GM12878 (cell line): ENCODE data around the gene NECTIN2. TPM values are rescaled to one million over a fixed set of nuclear protein-coding genes. Genes with fewer than 3 reads are reported as not detected.
A peak's percentile ranks its signal among the peaks of the same experiment; 100 is the strongest.

ENCODE experiments used
- ATAC-seq: fragments of 200-7000 bp; cut with Tn5 transposase; 3 replicates; pipeline ENCODE4 v1.9.1; 2020; ENCODE audit warnings: mild to moderate bottlenecking, moderate library complexity
- BruUV-seq: library from RNA; stranded (reverse); fragments of 400-500 nt; replicated peaks from 2 replicates; lab custom pipeline; 2021; lab: Mats Ljungman, UMichigan
- CTCF ChIA-PET: fragments of 300-600 bp; sonication (Branson Sonifier 250); formaldehyde crosslinking; extraction: SDS; loops from one replicate; lab custom pipeline; 2021; ENCODE audit warnings: inconsistent platforms; lab: Yijun Ruan, JAX
- POLR2A ChIA-PET: fragments of 350-600 bp; formaldehyde crosslinking; extraction: SDS; loops from one replicate; lab custom pipeline; 2021; ENCODE audit warnings: inconsistent platforms; lab: Charles Lee
- RAD21 ChIA-PET: fragments of 300-600 bp; sonication (Branson Sonifier 250); formaldehyde crosslinking; loops from one replicate; lab custom pipeline; 2023; ENCODE audit warnings: antibody characterized with exemption; ENCODE audit not compliant: unreplicated experiment; lab: Charles Lee
- SMC1A ChIA-PET: fragments of 300-600 bp; sonication (Branson Sonifier 250); formaldehyde crosslinking; loops from one replicate; lab custom pipeline; 2023; ENCODE audit not compliant: unreplicated experiment, uncharacterized antibody; lab: Charles Lee
- DNase-seq: peaks from one replicate; pipeline ENCODE4 v3.0.0-alpha.2; 2011; ENCODE audit warnings: low read depth, low spot score
- FAIRE-seq: peaks from 3 replicates; lab custom pipeline; 2011; peaks lifted over from hg19 to GRCh38; lab: Jason Lieb, UNC
- H2AFZ ChIP-seq: 2 replicates; pipeline ENCODE4 v1.6.0; 2011; ENCODE audit warnings: low read depth, low read length, control low read depth; ENCODE audit not compliant: control insufficient read depth
- H3K27ac ChIP-seq: 2 replicates; pipeline ENCODE4 v1.5.1; 2011; ENCODE audit warnings: control low read depth; ENCODE audit not compliant: control insufficient read depth, insufficient read depth
- H3K27me3 ChIP-seq, 2 experiments: replicated peaks in 1 of 2; 2 replicates each; pipeline versions ENCODE4 v1.6.0 to v1.6.1; 2011; ENCODE audit warnings: low read length in 1 of 2; ENCODE audit not compliant: control insufficient read depth in 2 of 2, insufficient read depth in 2 of 2
- H3K36me3 ChIP-seq, 2 experiments: 2 replicates each; pipeline ENCODE4 v1.5.1; 2011; ENCODE audit warnings: low read length in 1 of 2; ENCODE audit not compliant: control insufficient read depth in 2 of 2, insufficient read depth in 2 of 2
- H3K4me1 ChIP-seq: 2 replicates; pipeline ENCODE4 v1.6.1; 2011; ENCODE audit warnings: mild to moderate bottlenecking, low read length, moderate library complexity, mixed read lengths; ENCODE audit not compliant: control insufficient read depth, insufficient read depth
- H3K4me2 ChIP-seq: 2 replicates; pipeline ENCODE4 v1.6.0; 2011; ENCODE audit warnings: control low read depth; ENCODE audit not compliant: control insufficient read depth, insufficient read depth
- H3K4me3 ChIP-seq: fragments of 200-600 bp; sonication (generic); 2 replicates; pipeline ENCODE4 v1.5.1; 2016
- H3K79me2 ChIP-seq: 2 replicates; pipeline ENCODE4 v1.6.0; 2011; ENCODE audit warnings: low read length; ENCODE audit not compliant: control insufficient read depth, insufficient read depth
- H3K9ac ChIP-seq: 2 replicates; pipeline ENCODE4 v1.8.0; 2011; ENCODE audit warnings: low read length, control low read depth, mixed read lengths; ENCODE audit not compliant: control insufficient read depth, insufficient read depth
- H3K9me3 ChIP-seq: replicated peaks from 3 replicates; pipeline ENCODE4 v1.5.1; 2011; ENCODE audit warnings: mild to moderate bottlenecking, low read length; ENCODE audit not compliant: control insufficient read depth, insufficient read depth
- H4K20me1 ChIP-seq: 2 replicates; pipeline ENCODE4 v1.6.0; 2011; ENCODE audit not compliant: control insufficient read depth, insufficient read depth
- BCL11A ChIP-seq: IDR thresholded peaks from 2 replicates; pipeline ENCODE4 v1.6.1; 2011; ENCODE audit warnings: low read depth, low read length
- BRCA1 ChIP-seq: IDR thresholded peaks from 2 replicates; pipeline ENCODE4 v1.6.1; 2011; ENCODE audit warnings: low read depth, low read length, improper control_type of control experiment
- DPF2 ChIP-seq: fragments of 450-650 bp; IDR thresholded peaks from 2 replicates; pipeline ENCODE4 v1.6.1; 2017; ENCODE audit warnings: mild to moderate bottlenecking
- E4F1 ChIP-seq: fragments of 450-650 bp; IDR thresholded peaks from 2 replicates; pipeline ENCODE4 v1.6.1; 2018; ENCODE audit warnings: borderline replicate concordance, mild to moderate bottlenecking; ENCODE audit not compliant: partially characterized antibody
- ESRRA ChIP-seq: IDR thresholded peaks from 2 replicates; pipeline ENCODE4 v1.6.1; 2012; ENCODE audit warnings: mild to moderate bottlenecking, low read length, improper control_type of control experiment
- KAT2A ChIP-seq: conservative IDR thresholded peaks from 2 replicates; pipeline ENCODE4 v1.6.1; 2011; ENCODE audit warnings: low read depth, low read length; ENCODE audit not compliant: control insufficient read depth
- NFYB ChIP-seq: IDR thresholded peaks from 2 replicates; pipeline ENCODE4 v1.6.1; 2011; ENCODE audit warnings: low read depth, mild to moderate bottlenecking, low read length, improper control_type of control experiment, moderate library complexity; ENCODE audit not compliant: insufficient read depth
- SIN3A ChIP-seq: IDR thresholded peaks from 2 replicates; pipeline ENCODE4 v1.6.1; 2012; ENCODE audit warnings: low read depth, low read length, improper control_type of control experiment
- SP1 ChIP-seq: IDR thresholded peaks from one replicate; pipeline ENCODE4 v1.6.1; 2011; ENCODE audit warnings: low read depth, low read length
- SREBF2 ChIP-seq: IDR thresholded peaks from 2 replicates; pipeline ENCODE4 v1.6.1; 2012; ENCODE audit warnings: mild to moderate bottlenecking, low read length
- TCF3 ChIP-seq: IDR thresholded peaks from 2 replicates; pipeline ENCODE4 v1.6.1; 2012; ENCODE audit warnings: low read depth, mild to moderate bottlenecking, low read length, borderline replicate concordance; ENCODE audit not compliant: insufficient read depth
- ZBTB11 ChIP-seq: fragments of 450-650 bp; formaldehyde crosslinking; IDR thresholded peaks from 2 replicates; pipeline ENCODE4 v1.5.0; 2022; ENCODE audit warnings: mild to moderate bottlenecking, missing genetic modification characterization
- WGBS: methylation state at CpG from one replicate; pipeline ENCODE4 v1.1.6; 2016; ENCODE audit warnings: low lambda C conversion rate; ENCODE audit not compliant: insufficient replicate concordance, insufficient coverage; ENCODE audit errors: missing lambda C conversion rate; 5-methylcytosine and 5-hydroxymethylcytosine counted together
- in situ Hi-C: fragments of 300-500 bp; cut with MboI; formaldehyde crosslinking; loops from 9 replicates; pipeline ENCODE4 v1.14.3; 2018; ENCODE audit warnings: mixed read lengths
- intact Hi-C: fragments of 100-400 bp; cut with micrococcal nuclease; formaldehyde crosslinking; loops from one replicate; pipeline ENCODE4 v1.14.2; 2022; ENCODE audit not compliant: unreplicated experiment
- polyA plus RNA-seq, 11 experiments: library from polyadenylated mRNA; depleted of rRNA in 4 of 11; unstranded in 6 of 11; stranded (reverse) in 5 of 11; fragments of >200 nt; fragmentation: Nextera tagmentation in 4 of 11; fragmentation: Illumina TruSeq in 1 of 11; extraction: Ambion mirVana in 4 of 11; extraction: Trizol in 1 of 11; gene quantifications; 1 replicate in 1 of 11; 2 replicates in 10 of 11; pipeline versions ENCODE4 v1.2.1 to v1.2.3, GENCODE V29; 2011 to 2016; ENCODE audit warnings: inconsistent platforms in 2 of 11, missing spikeins in 2 of 11, low read depth in 1 of 11
- total RNA-seq, 4 experiments: library from RNA; depleted of rRNA in 3 of 4; stranded (reverse); fragments of >200 nt in 3 of 4; fragmentation: Illumina TruSeq in 1 of 4; extraction: Trizol in 1 of 4; gene quantifications; 2 replicates each; pipeline versions ENCODE4 v1.2.1 to v1.2.3, GENCODE V29; 2013 to 2021

Gene NECTIN2
- total and polyA plus RNA-seq, 10 of the 15 experiments (the other 5 are each of a cell fraction or from before 2014, with no cell fraction given) = 0.05 to 0.36 (median 0.26) TPM; not detected in 5

GRCh38 chr19:44903216-44903601, 57.1 kb downstream of the NECTIN2 start:
- H3K27ac ChIP-seq = no peak overlapping the region
- ChIA-PET CTCF (interaction anchor here (0.8 to 4.3 kb wide), 10 partner anchors 11 to 214 kb away, joined by 3 to 34 read pairs (median 4); partner anchors contain the start of genes APOC1, CLPTM1 and TOMM40), POLR2A (no interaction called here), SMC1A (interaction anchor here (2.3 kb wide), 1 partner anchor 48 kb away, joined by 11 read pairs; no protein-coding TSS in a partner anchor), RAD21 (interaction anchor here (0.9 to 2.3 kb wide), 3 partner anchors 49 to 284 kb away, joined by 3 to 8 read pairs (median 3); no protein-coding TSS in a partner anchor)
- H4K20me1 ChIP-seq = no peaks in the 10 kb centered on the region; the same call in 1 of the 2 replicates
- H3K4me3 ChIP-seq = no peak overlapping the region
- no peaks in the 10 kb centered on the region for H3K9me3 ChIP-seq
- WGBS = 65% methylated on average over 11 of the region's 15 CpGs
- intact Hi-C loops (loop anchor here (2.0 kb wide), 2 partner anchors 48 to 156 kb away; no protein-coding TSS in a partner anchor), in situ Hi-C loops (loop anchor here (5.0 to 10.0 kb wide), 3 partner anchors 52 to 432 kb away; partner anchors contain the start of gene CLPTM1)
- H2AFZ ChIP-seq = no peak overlapping the region
- H3K27me3 ChIP-seq = no peaks in the 10 kb centered on the region
- H3K4me1 ChIP-seq = no peaks in the 10 kb centered on the region
- FAIRE-seq (no peak), DNase-seq (no peak), ATAC-seq (no peak; the same call in 2 of the 3 replicates)
- TF ChIP-seq NFYB (no peak), SREBF2 (no peak), TCF3 (no peak), ZBTB11 (CRISPR knock-in tag) (no peak), SP1 (no peak), SIN3A (no peak), KAT2A (no peak), E4F1 (no peak), BRCA1 (no peak), ESRRA (no peak), BCL11A (no peak), DPF2 (no peak)
- BruUV-seq = TSS peak; percentile 54
- no peak overlapping the region for H3K4me2 ChIP-seq
- no peak overlapping the region for H3K9ac ChIP-seq
- peaks cover 8 to 22% of the 10 kb centered on the region in 2 experiments; a peak in 3 of 4 replicates for H3K36me3 ChIP-seq
- H3K79me2 ChIP-seq = no peaks in the 10 kb centered on the region
